ENCODE measurements around the gene CDC42BPA. TPM values are rescaled to one million over a fixed set of nuclear protein-coding genes. Genes with fewer than 3 reads are reported as not detected.

CDC42BPA gene
- total and polyA plus RNA-seq, 9 of the 15 experiments (the other 6 are each of a cell fraction or from before 2014, with no cell fraction given): 8.0 to 77.5 (median 52.1) TPM

DNA sequence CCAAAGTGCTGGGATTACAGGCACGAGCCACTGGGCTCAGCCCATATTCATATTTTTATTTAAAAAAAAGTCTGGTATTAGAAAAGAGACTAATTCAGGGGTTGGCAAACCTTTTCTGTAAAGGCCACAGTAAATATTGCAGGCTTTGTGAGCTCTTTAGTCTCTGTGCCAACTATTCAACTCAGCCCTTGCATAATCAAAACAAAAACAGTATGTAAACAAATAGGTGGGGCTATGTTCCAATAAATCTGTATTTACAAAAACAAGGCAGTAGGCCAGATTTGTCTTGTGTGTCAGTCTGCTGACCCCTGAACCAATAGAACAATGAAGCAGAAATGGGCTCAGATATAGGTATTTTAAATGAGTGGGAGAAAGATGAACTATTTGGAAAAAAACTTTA is 49.3 kb downstream of the CDC42BPA start (continued):
- TF ChIP-seq, protein P1, sequence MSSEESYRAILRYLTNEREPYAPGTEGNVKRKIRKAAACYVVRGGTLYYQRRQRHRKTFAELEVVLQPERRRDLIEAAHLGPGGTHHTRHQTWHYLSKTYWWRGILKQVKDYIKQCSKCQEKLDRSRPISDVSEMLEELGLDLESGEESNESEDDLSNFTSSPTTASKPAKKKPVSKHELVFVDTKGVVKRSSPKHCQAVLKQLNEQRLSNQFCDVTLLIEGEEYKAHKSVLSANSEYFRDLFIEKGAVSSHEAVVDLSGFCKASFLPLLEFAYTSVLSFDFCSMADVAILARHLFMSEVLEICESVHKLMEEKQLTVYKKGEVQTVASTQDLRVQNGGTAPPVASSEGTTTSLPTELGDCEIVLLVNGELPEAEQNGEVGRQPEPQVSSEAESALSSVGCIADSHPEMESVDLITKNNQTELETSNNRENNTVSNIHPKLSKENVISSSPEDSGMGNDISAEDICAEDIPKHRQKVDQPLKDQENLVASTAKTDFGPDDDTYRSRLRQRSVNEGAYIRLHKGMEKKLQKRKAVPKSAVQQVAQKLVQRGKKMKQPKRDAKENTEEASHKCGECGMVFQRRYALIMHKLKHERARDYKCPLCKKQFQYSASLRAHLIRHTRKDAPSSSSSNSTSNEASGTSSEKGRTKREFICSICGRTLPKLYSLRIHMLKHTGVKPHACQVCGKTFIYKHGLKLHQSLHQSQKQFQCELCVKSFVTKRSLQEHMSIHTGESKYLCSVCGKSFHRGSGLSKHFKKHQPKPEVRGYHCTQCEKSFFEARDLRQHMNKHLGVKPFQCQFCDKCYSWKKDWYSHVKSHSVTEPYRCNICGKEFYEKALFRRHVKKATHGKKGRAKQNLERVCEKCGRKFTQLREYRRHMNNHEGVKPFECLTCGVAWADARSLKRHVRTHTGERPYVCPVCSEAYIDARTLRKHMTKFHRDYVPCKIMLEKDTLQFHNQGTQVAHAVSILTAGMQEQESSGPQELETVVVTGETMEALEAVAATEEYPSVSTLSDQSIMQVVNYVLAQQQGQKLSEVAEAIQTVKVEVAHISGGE (CRISPR knock-in tag; IDR thresholded peaks at IDR 0.05): no peak
- TF ChIP-seq, protein P2, sequence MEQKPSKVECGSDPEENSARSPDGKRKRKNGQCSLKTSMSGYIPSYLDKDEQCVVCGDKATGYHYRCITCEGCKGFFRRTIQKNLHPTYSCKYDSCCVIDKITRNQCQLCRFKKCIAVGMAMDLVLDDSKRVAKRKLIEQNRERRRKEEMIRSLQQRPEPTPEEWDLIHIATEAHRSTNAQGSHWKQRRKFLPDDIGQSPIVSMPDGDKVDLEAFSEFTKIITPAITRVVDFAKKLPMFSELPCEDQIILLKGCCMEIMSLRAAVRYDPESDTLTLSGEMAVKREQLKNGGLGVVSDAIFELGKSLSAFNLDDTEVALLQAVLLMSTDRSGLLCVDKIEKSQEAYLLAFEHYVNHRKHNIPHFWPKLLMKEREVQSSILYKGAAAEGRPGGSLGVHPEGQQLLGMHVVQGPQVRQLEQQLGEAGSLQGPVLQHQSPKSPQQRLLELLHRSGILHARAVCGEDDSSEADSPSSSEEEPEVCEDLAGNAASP (IDR thresholded peaks at IDR 0.05): no peak
- TF ChIP-seq BRCA1 (IDR thresholded peaks at IDR 0.05) (no peak), BRCA1 (CRISPR knock-in tag; IDR thresholded peaks at IDR 0.05) (no peak)

DNA sequence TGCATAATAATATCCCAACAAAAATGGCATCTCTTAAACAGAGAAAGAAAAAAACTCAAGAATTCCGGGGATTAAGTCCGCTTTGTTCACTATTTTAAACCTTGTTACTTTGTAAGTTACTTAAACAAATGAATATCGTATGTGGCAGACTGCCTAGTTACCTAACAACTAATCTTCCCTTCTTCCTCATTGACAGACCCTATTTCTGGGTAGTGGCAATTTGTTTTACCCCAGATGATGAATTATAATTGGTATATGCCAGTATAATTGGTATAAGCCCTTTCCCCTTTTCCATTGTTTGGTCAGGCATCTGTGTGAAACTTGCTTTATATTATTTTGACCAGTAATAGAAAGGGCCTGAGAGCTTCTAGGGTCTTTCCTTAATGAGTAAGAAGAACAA is 52.4 kb downstream of the CDC42BPA start:
- CTCF ChIA-PET (ENCODE audit: low intra/inter-chr PET ratio): no interaction called here
- H3K9me3 ChIP-seq (replicated peaks; ENCODE audit: control insufficient read depth, insufficient read depth, low read depth, low read length): no peaks in the 10 kb centered on the region
- FAIRE-seq (no peak), DNase-seq (ENCODE audit: extremely low read depth in 1 of 4, low spot score in 3 of 4) (no peak), ATAC-seq (no peak)
- H3K4me2 ChIP-seq (ENCODE audit: insufficient read depth, low read length): no peak overlapping the region
- H3K9ac ChIP-seq (ENCODE audit: insufficient read depth in 1 of 2, low read depth in 2 of 2, low read length in 2 of 2): no peak overlapping the region
- WGBS (ENCODE audit: insufficient coverage, low coverage, missing lambda C conversion rate): 88% methylated on average over 3 of the region's 3 CpGs
- no TSS peak for BruUV-seq (replicated peaks)
- H4K20me1 ChIP-seq (replicated peaks; ENCODE audit: control insufficient read depth, insufficient read depth, low read length): no peaks in the 10 kb centered on the region
- POLR2A ChIA-PET: interaction anchor here (1.0 kb wide), 1 partner anchor 14 kb away, joined by 5 read pairs; no protein-coding TSS in a partner anchor
- H3K4me1 ChIP-seq (replicated peaks in 1 of 2; ENCODE audit: control insufficient read depth in 2 of 2, insufficient read depth in 2 of 2, low read length in 2 of 2): peaks cover 4 to 7% of the 10 kb centered on the region in 2 experiments; a peak in 1 of 5 replicates
- peaks cover 94% of the 10 kb centered on the region for H3K79me2 ChIP-seq (ENCODE audit: control insufficient read depth, insufficient read depth, low read length)
- no peak overlapping the region for H3K27ac ChIP-seq (ENCODE audit: extremely low read depth, low read depth, low read length)
- intact Hi-C loops (cut with micrococcal nuclease): no loop called here
- H3K36me3 ChIP-seq (ENCODE audit: control insufficient read depth, insufficient read depth, low read length): peaks cover 4% of the 10 kb centered on the region; the same call in 1 of the 3 replicates
- no peaks in the 10 kb centered on the region for H3K9me1 ChIP-seq (ENCODE audit: control insufficient read depth, insufficient read depth, low read length)
- no peak overlapping the region for H3K4me3 ChIP-seq
- H2AFZ ChIP-seq (ENCODE audit: low read depth, low read length): no peak overlapping the region
- in situ Hi-C loops (cut with MboI): no loop called here
- H3K27me3 ChIP-seq (ENCODE audit: control insufficient read depth in 2 of 2, insufficient read depth in 2 of 2, low read length in 2 of 2): no peaks in the 10 kb centered on the region
- TF ChIP-seq ESRRB (CRISPR knock-in tag; IDR thresholded peaks at IDR 0.05; ENCODE audit: borderline replicate concordance) (no peak), ARHGAP35 (IDR thresholded peaks at IDR 0.05; ENCODE audit: partially characterized antibody) (no peak), ARID2 (IDR thresholded peaks at IDR 0.05) (no peak), HMG20A (CRISPR knock-in tag; conservative IDR thresholded peaks at IDR 0.05) (no peak), PPARD (CRISPR knock-in tag; IDR thresholded peaks at IDR 0.05) (no peak), HDAC8 (tag; IDR thresholded peaks at IDR 0.05) (no peak)
- TF ChIP-seq, protein P3, sequence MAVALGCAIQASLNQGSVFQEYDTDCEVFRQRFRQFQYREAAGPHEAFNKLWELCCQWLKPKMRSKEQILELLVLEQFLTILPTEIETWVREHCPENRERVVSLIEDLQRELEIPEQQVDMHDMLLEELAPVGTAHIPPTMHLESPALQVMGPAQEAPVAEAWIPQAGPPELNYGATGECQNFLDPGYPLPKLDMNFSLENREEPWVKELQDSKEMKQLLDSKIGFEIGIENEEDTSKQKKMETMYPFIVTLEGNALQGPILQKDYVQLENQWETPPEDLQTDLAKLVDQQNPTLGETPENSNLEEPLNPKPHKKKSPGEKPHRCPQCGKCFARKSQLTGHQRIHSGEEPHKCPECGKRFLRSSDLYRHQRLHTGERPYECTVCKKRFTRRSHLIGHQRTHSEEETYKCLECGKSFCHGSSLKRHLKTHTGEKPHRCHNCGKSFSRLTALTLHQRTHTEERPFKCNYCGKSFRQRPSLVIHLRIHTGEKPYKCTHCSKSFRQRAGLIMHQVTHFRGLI (CRISPR knock-in tag; IDR thresholded peaks at IDR 0.05): no peak
- TF ChIP-seq, protein P4, sequence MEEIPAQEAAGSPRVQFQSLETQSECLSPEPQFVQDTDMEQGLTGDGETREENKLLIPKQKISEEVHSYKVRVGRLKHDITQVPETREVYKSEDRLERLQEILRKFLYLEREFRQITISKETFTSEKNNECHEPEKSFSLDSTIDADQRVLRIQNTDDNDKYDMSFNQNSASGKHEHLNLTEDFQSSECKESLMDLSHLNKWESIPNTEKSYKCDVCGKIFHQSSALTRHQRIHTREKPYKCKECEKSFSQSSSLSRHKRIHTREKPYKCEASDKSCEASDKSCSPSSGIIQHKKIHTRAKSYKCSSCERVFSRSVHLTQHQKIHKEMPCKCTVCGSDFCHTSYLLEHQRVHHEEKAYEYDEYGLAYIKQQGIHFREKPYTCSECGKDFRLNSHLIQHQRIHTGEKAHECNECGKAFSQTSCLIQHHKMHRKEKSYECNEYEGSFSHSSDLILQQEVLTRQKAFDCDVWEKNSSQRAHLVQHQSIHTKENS (CRISPR knock-in tag; IDR thresholded peaks at IDR 0.05): no peak
- TF ChIP-seq, protein P5, sequence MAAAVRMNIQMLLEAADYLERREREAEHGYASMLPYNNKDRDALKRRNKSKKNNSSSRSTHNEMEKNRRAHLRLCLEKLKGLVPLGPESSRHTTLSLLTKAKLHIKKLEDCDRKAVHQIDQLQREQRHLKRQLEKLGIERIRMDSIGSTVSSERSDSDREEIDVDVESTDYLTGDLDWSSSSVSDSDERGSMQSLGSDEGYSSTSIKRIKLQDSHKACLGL (CRISPR knock-in tag; IDR thresholded peaks at IDR 0.05; ENCODE audit: borderline replicate concordance, poor library complexity, severe bottlenecking): no peak
